Vagina (tissue), 2 donors: ENCODE measurements around the gene CEBPA. TPM values are rescaled to one million over a fixed set of nuclear protein-coding genes. Genes with fewer than 3 reads are reported as not detected.
"Not testable (repeated sequence)": the region's sequence is repeated elsewhere in the genome, so short reads cannot be mapped to it uniquely, and the experiment has no call there.

ENCODE experiments used
- DNase-seq, 2 donors: peaks; one replicate each; pipeline ENCODE4 v3.0.0-alpha.2; 2017; ENCODE audit errors: extremely low spot score in 2 of 2
- H3K27ac ChIP-seq: fragments of 200-600 bp; sonication (generic); one replicate; pipeline ENCODE4 v1.5.1; 2019
- H3K27me3 ChIP-seq: fragments of 200-600 bp; sonication (generic); one replicate; pipeline ENCODE4 v1.5.1; 2019
- H3K36me3 ChIP-seq, 2 donors: fragments of 200-600 bp; sonication (generic); one replicate each; pipeline ENCODE4 v1.5.1; 2017 to 2019
- H3K4me1 ChIP-seq: fragments of 200-600 bp; sonication (generic); one replicate; pipeline ENCODE4 v1.5.1; 2019
- H3K4me3 ChIP-seq, 2 donors: fragments of 200-600 bp; sonication (generic); 1 replicate in 1 of 2; 2 replicates in 1 of 2; pipeline ENCODE4 v1.5.1; 2016 to 2019
- H3K9me3 ChIP-seq: fragments of 200-600 bp; sonication (generic); one replicate; pipeline ENCODE4 v1.5.1; 2019
- POLR2A ChIP-seq, 2 donors: fragments of 450-650 bp; IDR thresholded peaks; one replicate each; pipeline ENCODE4 v1.6.1; 2017; ENCODE audit warnings: antibody characterized with exemption in 2 of 2, mild to moderate bottlenecking in 2 of 2, moderate library complexity in 2 of 2
- POLR2AphosphoS5 ChIP-seq, 2 donors: sonication (generic); formaldehyde crosslinking; IDR thresholded peaks; one replicate each; pipeline ENCODE4 v1.9.0; 2017; ENCODE audit warnings: antibody characterized with exemption in 2 of 2, mild to moderate bottlenecking in 2 of 2, low read depth in 1 of 2; ENCODE audit not compliant: insufficient read depth in 1 of 2
- intact Hi-C: fragments of 100-400 bp; cut with DNase I; formaldehyde crosslinking; loops from one replicate; pipeline ENCODE4 v1.15.1; 2023
- total RNA-seq: library from RNA; depleted of rRNA; stranded (reverse); fragments of >200 nt; gene quantifications from one replicate; pipeline ENCODE4 v1.2.3, GENCODE V29; 2016
- TF ChIP-seq, protein P1 (sequence below), 3 experiments: fragments of 450-650 bp in 2 of 3; fragments of 200-600 bp in 1 of 3; sonication (generic) in 1 of 3; IDR thresholded peaks; one replicate each; pipeline ENCODE4 v1.5.1; 2017 to 2019; ENCODE audit warnings: antibody characterized with exemption in 3 of 3, mild to moderate bottlenecking in 2 of 3, moderate library complexity in 2 of 3

Gene CEBPA
- total RNA-seq, 1 donor from 2014 or later, result 38.3 TPM

DNA sequence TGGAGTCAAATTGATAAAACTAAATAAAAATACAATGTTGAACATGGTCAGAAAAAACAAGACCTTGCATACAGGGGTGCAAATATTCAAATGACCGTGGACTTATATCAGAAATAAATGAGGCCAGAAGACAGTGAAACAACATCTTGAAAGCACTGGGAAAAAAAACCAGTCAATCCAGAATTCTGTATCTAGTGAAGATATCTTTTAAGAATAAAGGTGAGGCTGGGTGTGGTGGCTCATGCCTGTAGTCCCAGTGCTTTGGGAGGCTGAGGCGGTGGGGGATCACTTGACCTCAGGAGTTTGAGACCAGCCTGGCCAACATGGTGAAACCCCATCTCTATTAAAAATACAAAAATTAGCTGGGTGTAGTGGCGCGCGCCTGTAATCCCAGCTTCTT is 15.2 kb upstream of the CEBPA start:
- Histone ChIP-seq H3K36me3 (no peaks in the 10 kb centered on the region), H3K27ac (no peak overlapping the region), H3K27me3 (no peaks in the 10 kb centered on the region), H3K4me1 (peaks cover 15% of the 10 kb centered on the region), H3K4me3 (no peak overlapping the region), H3K9me3 (no peaks in the 10 kb centered on the region)
- no peak for DNase-seq
- TF ChIP-seq POLR2A (IDR thresholded peaks at IDR 0.05) (no peak), POLR2AphosphoS5 (IDR thresholded peaks at IDR 0.05; ENCODE audit: insufficient read depth in 1 of 2, low read depth in 1 of 2) (no peak)
- TF ChIP-seq, protein P1, sequence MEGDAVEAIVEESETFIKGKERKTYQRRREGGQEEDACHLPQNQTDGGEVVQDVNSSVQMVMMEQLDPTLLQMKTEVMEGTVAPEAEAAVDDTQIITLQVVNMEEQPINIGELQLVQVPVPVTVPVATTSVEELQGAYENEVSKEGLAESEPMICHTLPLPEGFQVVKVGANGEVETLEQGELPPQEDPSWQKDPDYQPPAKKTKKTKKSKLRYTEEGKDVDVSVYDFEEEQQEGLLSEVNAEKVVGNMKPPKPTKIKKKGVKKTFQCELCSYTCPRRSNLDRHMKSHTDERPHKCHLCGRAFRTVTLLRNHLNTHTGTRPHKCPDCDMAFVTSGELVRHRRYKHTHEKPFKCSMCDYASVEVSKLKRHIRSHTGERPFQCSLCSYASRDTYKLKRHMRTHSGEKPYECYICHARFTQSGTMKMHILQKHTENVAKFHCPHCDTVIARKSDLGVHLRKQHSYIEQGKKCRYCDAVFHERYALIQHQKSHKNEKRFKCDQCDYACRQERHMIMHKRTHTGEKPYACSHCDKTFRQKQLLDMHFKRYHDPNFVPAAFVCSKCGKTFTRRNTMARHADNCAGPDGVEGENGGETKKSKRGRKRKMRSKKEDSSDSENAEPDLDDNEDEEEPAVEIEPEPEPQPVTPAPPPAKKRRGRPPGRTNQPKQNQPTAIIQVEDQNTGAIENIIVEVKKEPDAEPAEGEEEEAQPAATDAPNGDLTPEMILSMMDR (IDR thresholded peaks at IDR 0.05), result no peak
- intact Hi-C loops, result no loop called here

DNA sequence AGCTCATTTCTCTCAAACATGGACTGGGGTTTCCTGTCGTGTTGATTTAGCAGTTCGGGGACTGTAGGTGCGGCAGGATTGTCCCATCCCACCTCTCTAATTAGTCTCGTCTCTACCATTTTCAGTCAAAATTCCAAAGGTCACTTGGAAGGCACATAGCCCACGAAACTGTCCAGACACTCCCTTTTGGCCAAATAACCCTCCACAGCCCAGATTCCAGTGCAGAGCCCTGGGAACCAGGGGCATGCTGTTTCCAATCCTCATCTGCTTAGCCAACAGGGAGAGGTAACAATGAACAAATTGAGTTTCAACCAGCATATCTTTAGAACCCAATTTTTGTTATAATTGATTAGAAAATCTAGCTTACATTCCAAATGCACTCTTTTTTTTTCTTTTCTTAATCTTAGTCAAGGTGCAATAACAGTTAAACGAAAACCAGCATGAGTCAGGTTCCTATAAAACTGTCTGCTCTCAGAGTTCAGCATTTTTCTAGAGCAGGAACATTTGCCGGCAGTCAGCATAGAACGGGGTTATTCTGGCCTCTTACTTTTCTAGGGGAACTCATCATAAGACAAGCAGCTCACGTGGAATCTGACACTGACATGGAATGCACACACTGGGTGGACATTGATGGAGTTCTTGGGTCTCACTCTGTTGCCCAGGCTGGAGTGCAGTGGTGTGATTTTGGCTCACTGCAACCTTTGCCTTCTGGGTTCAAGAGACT is 14.4 kb upstream of the CEBPA start:
- Histone ChIP-seq H3K27ac (no peak overlapping the region), H3K27me3 (no peaks in the 10 kb centered on the region), H3K36me3 (no peaks in the 10 kb centered on the region), H3K4me1 (peaks cover 15% of the 10 kb centered on the region), H3K9me3 (no peaks in the 10 kb centered on the region), H3K4me3 (no peak overlapping the region)
- intact Hi-C loops, result no loop called here
- DNase-seq, result no peak
- peak in 1 of 2 donors; percentile 39 for TF ChIP-seq POLR2AphosphoS5 (IDR thresholded peaks at IDR 0.05; ENCODE audit: insufficient read depth in 1 of 2, low read depth in 1 of 2)
- TF ChIP-seq, protein P1 (IDR thresholded peaks at IDR 0.05), result no peak

DNA sequence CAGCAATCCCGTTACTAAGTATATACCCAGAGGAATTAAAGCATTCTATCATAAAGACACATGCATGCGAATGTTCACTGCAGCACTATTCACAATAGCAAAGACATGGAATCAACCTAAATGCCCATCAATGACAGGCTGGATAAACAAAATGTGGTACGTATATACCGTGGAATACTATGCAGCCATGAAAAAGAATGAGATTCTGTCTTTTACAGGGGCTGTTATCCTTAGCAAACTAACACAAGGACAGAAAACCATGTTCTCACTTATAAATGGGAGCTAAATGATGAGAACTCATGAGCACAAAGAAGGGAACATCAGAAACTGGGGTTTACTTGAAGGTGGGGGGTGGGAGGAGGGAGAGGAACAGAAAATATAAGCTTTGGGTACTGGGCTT is 10.5 kb upstream of the CEBPA start:
- H3K9me3 ChIP-seq, intact Hi-C loops, H3K4me3 ChIP-seq, DNase-seq, H3K27ac ChIP-seq, H3K27me3 ChIP-seq, H3K36me3 ChIP-seq: not testable (repeated sequence)
- peaks cover 15% of the 10 kb centered on the region for H3K4me1 ChIP-seq

DNA sequence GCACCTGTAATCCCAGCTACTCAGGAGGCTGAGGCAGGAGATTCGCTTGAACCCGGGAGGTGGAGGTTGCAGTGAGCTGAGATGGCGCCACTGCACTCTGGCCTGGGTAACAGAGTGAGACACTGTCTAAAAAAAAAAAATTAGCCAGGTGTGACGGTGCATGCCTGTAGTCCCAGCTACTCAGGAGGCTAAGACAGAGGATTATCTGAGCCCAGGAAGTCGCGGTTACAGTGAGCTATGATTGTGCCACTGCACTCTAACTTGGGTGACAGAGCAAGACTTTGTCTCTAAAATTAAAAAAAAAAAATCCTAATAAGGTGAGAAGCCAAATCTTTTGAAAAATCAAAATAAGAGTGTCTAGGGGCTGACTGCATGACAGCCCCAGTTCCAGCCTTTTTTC is 9.7 kb upstream of the CEBPA start:
- no peak overlapping the region for H3K27ac ChIP-seq
- peaks cover 8% of the 10 kb centered on the region for H3K4me1 ChIP-seq
- no peaks in the 10 kb centered on the region for H3K36me3 ChIP-seq
- DNase-seq, result no peak
- H3K27me3 ChIP-seq, result no peaks in the 10 kb centered on the region
- no peak overlapping the region for H3K4me3 ChIP-seq
- TF ChIP-seq POLR2AphosphoS5 (IDR thresholded peaks at IDR 0.05; ENCODE audit: insufficient read depth in 1 of 2, low read depth in 1 of 2), result no peak
- TF ChIP-seq POLR2A (IDR thresholded peaks at IDR 0.05), result no peak
- TF ChIP-seq, protein P1 (IDR thresholded peaks at IDR 0.05), result no peak
- no peaks in the 10 kb centered on the region for H3K9me3 ChIP-seq
- intact Hi-C loops, result no loop called here

DNA sequence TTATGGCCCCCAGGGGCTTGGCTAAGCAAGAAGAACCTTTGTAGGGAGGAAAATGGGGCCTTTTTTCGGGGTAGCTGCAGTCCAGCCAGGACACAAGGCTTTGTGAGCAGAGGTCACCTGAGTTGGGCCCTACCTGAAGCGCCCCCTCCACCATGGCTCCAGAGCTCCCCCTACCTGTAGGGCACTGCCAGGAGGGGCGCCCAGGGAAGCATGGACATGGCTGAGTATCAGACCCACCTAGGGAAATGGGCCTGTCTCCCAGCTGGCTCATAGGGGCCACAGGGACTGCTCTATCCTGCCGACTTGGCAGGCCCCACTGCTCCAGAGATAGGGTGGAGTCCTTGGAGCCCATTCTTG is 9.0 kb upstream of the CEBPA start:
- intact Hi-C loops, result no loop called here
- no peak for DNase-seq
- Histone ChIP-seq H3K27ac (no peak overlapping the region), H3K27me3 (no peaks in the 10 kb centered on the region), H3K4me1 (peaks cover under 1% of the 10 kb centered on the region), H3K9me3 (no peaks in the 10 kb centered on the region), H3K36me3 (no peaks in the 10 kb centered on the region), H3K4me3 (no peak overlapping the region)
- TF ChIP-seq POLR2AphosphoS5 (IDR thresholded peaks at IDR 0.05; ENCODE audit: insufficient read depth in 1 of 2, low read depth in 1 of 2), result no peak
- no peak for TF ChIP-seq POLR2A (IDR thresholded peaks at IDR 0.05)
- TF ChIP-seq, protein P1 (IDR thresholded peaks at IDR 0.05), result no peak
